Measurements from ENCODE around the gene RAB20.

- TF ChIP-seq TAF1 (IDR thresholded peaks at IDR 0.05; ENCODE audit: borderline replicate concordance, insufficient read depth, low read length) (no peak), REST (IDR thresholded peaks at IDR 0.05; ENCODE audit: insufficient read depth in 1 of 2, low read depth in 2 of 2, low read length in 2 of 2) (no peak), POLR2AphosphoS5 (IDR thresholded peaks at IDR 0.05; ENCODE audit: low read depth, low read length) (no peak)
These were observed 3.8 kb downstream of the RAB20 start for GRCh38 chr13:110557610-110558305.

Measured in PFSK-1 (cell line).